ENCODE measurements around the gene TCFL5.
"Not testable (repeated sequence)": the region's sequence is repeated elsewhere in the genome, so short reads cannot be mapped to it uniquely, and the experiment has no call there.

The TCFL5 gene

DNA sequence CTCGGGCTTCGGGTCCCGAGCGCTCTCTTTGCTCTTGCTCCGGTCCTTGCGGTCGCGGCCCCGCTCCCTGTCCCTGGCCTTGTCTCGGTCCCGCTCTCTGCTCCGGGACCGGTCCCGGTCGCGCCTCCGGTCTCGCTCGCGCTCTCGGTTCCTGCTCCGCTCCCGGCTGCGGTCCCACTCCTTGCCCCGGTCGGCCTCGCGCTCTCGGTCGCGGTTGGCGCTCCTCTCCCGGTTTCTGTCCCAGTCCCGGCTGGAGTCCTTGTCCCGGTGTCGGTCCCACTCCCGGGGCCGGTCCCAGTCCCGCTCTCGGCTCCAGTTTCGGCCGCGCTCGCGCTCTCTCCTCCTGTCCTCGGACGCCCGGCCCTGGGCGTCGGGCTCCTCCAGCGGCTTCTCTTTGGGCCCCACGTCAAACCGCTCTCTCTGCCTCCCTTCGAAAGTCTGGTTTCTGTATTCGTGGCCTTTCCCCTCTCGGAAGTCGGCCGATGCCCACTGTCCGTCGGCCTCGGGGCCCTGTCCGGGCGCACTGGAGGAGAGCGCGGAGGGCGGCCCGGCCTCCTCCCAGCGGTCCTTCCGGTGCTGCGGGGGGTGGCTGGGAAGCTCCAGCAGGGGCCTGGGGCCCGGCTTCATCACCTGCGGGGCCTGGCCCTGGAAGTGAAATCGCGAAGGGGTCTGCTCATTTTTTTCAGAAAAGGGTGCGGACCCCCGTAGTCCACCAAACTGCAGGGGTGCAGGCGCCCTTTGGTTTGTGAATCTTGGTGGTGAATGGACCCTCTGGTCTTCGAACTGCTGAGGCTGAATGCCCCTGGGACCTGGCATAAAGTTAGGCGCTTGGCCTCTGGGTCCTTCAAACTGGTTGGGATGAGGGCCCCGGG is 17.9 kb upstream of the TCFL5 start:
- DNase-seq: no peak

DNA sequence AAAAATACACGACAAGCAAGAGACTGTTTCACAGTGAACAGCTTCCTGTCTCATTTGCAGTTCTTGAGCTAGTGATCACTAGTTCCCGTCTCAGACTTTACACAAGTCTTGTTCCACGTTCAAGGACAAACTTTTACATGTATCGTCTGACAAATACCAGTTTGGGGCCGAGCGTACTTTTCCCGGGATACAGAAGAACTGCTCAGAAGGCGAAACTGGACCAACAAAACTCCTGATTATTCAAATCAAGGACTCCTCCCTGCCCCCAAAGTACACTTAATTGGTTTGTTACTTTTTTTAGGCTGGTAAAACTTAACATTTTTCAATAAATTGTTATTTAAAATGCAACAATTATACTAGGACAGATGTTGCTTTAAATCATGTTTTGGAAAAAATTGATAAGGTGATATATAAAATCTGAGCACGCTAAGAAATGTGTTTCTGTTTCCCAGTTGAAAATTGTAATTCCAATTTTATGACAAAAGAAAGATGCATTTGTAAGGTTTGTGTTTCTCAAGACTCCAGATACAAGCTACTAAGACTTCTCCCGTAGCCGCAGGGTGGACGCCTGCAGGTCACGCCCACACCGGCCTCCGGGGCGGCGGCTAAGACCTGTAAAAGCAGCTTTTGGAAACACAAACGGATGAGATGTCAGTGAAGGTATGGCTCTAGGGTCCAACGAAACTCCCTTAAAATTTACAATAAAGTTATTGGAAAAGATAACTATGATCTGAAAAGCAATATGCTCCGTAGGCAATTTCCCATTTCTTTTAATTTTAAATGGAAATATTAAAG is 16.8 kb upstream of the TCFL5 start:
- no peak for DNase-seq

DNA sequence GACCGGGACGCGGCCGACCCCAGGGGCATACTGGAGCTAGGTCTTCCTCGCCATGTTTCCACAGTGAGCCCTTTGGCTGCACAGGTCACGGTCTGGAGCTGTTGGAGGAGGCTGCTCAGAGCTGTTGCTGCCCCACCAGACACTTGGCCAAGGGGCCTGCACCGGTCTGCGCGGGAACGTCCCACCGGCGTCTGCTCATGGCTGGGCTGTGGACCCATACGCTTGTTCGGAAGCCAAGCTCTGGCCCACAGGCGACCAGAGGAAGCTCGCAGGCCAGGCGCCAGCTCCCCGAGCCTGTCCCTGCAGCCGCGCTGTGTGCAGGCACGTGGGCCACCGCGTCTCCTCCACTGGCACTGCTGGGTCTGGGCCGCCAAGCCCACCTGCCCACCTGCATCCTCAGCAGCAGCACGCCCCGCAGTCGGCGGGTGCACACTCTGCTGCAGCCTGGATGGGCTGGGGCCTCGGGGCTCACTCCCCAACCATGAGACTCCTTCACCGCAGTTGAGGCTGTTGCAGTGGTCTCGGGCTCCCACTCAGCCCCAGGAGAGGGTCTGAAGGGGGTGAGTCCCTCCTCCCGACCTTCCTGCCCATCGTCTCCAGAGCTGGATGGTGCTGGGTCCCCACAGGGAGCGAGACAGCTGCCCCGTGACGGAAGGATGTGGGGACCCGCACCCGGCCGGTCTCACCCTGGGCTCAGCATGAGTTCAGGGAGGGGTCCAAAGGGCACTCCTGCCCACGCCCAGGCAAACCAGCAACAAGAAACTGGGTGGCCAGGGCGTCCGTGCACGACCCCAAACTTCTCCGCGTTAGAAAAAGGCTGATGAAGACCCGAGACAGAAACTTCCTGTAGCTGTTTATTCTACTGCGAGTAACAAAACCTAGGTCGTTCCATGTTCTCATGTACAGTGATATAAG is 15.5 kb upstream of the TCFL5 start:
- no peak for DNase-seq

DNA sequence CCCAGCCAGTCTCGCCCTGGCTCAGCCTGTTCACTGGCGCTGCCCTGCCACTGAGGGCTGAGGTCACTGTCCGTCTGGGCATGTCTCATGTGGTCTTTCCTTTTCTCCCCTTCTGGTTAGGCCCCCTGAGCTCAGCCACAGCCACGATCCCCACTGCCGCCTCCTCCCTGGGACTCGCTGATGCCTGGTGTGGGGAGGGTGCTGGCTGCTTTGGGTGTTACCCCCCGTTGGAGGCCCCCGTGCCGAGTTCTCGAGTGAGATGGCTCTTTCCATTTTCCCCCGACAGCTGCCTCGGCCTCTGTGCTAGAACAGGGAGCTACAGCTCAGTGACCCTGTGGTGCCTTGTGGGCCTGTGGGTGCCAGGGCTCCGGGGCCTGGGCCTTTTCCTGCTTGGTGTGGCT is 14.9 kb upstream of the TCFL5 start:
- no peak for DNase-seq

DNA sequence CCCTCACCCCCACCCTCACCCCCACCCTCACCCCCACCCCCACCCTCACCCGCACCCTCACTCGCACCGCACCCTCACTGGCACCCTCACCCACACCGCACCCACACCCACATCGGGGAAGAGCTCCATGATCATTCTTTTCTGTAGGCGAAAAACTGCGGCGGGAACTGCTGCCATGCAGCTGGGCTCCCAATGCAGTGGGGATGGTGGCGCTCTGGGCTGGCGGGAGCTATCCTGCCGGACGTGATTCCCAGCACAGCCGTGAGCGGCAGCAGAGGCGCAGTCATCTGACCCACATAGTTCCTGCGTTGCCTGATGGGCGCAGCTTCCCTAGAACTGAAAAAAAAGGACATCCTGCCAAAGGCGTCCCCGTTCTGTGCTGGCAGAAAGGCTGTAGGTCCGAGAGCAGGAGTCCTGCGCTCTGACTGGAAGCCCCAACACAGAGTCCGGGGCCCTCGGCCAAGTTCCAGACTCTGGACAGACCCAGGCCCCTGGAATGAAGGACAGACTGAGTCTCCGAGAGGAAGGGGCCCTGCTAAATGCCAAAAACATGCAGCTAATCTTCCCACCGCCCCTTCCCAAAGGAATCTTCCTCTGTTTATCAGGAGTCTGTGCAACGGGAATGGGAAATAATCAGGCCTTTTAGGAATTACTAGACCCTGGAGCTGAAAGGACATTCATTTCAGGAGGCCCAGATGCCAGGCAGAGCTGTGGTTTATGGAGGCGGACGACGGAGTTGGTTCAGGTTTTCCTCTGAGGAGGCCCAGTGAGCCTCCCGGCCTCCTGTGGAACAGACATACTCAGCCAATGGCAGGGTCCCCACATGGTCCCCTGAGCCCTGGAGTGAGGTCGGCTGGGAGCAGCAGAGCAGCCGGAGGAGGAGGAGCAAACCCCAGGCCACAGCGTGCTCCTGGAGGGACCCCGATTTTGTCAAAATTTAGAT is 14.1 kb upstream of the TCFL5 start:
- peak; percentile 65 for DNase-seq

DNA sequence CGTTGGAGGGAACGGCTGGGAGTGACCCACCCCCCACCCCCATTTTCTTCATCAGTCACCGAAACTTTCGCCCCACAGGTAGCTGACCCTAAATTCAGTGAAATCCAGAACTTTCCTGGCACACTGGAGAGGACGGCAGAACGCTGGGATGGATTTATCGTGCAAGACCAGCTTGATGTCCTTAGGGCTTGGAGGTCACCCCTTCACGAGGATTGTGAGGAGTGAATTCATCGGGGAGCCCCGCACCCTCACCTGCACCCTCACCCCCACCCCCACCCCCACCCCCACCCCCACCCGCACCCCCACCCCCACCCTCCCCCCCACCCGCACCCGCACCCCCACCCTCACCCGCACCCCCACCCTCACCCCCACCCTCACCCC is 13.3 kb upstream of the TCFL5 start:
- no peak for DNase-seq

DNA sequence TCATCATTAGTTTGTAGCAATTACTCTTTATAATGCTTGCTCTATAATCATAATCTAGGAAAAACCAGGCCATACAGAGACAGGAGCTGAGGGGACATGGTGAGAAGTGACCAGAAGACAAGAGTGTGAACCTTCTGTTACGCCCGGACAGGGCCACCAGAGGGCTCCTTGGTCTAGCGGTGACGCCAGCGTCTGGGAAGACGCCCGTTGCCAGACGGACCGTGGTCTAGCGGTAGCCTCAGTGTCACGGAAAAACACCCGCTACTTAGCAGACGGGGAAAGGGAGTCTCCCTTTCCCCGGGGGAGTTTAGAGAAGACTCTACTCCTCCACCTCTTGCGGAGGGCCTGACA is 12.0 kb upstream of the TCFL5 start:
- DNase-seq: not testable (repeated sequence)

DNA sequence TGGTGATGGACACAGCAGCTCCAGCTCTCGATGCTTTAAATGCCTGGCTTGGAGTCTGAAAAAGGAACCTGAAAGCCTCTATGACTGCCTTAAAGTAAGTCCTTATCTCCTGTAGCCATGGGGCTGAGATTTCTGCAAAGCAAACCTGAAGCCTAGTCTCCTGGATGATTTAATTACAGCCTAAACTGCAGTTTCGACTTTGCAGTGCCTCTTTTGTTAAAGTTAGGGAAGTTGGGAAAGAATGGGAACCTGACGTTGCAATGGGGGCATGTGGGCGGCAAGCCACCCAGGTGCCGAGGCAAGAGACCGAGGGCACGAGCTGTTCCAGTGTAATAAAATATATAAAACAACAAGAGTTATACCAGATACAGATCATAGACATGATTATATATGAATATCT is 11.7 kb upstream of the TCFL5 start:
- DNase-seq: no peak

DNA sequence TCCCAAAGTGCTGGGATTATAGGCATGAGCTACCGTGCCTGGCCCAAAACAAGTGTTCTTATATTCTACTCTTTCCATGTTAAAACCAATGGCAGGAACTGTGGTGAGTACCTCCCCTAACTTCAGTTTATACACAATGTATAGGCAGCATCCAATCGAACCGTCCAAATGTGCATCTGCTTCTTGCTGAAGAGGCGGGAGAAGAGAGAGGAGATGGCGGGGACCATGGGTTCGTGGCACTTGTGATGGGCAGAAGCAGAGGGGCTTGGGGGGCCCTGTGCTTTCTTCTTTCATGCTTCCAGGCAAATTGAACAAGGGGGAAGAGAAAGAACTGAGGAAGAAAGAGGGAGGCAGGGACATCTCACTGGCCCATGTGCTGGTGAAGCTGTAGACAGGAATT is 11.2 kb upstream of the TCFL5 start:
- DNase-seq: no peak

DNA sequence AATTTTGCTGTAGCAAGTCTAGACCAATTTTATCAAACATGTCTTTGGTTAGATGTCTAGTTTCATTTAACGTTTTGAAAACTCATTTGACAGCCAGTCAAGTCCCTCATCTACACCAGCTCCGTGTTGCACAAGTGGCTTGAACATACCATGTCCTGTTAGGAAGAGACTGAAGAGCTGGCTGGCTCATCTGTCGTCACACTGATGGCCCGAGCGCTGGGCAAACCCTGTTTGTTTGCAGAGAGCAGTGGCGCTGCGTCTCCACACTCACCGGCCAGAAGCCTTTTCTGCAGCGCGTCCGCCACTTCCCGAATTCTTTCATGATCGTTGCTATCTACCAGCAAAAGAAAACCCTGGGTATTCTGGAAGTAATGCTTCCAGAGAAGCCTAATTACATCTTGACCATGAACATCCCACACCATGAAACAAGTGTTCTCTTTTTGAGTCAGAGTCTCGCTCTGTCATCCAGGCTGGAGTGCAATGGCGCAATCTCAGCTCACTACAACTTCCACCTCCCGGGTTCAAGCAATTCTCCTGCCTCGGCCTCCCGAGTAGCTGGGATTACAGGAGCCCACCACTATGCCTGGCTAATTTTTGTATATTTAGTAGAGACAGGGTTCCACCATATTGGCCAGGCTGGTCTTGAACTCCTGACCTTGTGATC is 10.7 kb upstream of the TCFL5 start:
- no peak for DNase-seq

DNA sequence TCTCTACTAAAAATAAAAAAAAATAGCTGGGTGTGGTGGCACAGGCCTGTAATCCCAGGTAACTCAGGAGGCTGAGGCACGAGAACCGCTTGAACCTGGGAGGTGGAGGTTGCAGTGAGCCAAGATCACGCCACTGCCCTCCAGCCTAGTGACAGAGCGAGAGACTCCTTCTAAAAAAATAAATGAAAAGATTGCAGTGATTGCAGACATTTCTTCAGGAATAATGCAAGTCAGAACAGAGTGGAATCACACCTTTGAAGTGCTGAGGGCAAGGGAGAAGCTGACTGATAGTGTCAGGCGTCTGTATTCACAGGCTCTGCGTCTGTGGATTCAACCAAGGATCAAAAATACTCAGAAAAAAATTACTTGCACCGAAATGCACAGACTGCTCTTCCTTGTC is 2.6 kb upstream of the TCFL5 start:
- DNase-seq: no peak

DNA sequence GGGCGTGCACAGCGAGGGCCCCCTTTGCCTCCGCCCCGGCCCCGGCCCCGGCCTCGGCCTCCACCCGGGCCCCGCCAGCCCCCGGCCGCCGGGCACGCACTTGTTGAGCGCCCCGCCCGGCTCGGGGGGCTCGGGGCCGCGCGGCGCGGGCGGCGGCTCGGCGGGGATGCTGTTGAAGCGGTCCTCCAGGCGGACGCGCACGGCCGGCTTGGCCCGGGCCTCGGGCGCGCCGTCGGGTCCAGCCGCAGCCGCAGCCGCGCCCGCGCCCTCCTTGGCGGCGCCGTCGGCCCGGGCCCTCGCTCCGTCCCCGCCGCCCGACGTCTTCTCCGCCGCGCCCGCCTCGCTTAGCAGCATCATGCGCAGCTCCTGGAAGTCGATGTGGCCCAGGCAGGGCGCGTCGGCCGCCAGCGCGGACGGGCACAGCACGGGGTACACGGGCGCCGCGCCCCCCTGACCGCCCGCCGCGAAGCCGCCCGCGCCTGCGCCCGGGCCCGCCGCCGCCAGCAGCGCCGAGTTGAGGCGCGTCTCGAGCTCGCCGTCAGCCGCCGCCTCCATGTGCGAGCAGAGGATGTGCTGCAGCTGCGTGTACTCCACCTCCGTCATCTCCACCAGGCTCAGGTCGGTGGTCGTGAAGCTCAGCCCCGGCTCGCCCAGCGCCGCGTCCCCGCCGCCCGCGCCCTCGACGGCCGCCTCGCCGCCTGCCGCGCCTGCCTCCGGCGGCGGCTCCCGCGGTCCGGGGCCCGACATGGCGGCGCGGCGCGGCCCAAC is 514 bp downstream of the TCFL5 start:
- DNase-seq: no peak

DNA sequence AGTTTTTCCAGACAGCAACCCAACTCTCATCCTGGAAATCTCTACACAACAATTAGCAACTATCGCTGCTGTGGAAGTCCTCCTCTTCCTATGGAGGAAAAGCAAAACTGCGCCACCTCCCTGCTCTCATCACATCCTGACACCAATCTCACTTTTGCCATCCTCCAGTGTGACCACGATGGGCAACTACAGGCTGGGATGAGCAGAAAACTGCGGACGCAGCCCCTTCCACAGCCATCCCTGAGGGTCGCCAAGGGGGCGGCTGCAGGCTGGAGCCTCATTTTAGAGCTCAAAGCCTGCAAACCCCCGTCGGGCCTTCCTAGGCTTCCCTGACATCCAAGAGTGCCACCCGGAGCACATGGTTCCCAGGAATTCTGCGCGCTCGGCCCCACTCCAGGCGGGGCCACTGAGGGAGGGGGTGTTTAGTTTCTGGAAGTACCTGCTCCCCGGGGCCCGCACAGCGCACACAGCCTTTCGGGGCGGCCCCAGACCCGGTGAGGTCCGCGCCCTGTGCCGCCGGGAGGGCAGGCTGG is 1.2 kb downstream of the TCFL5 start:
- DNase-seq: peak; percentile 16

DNA sequence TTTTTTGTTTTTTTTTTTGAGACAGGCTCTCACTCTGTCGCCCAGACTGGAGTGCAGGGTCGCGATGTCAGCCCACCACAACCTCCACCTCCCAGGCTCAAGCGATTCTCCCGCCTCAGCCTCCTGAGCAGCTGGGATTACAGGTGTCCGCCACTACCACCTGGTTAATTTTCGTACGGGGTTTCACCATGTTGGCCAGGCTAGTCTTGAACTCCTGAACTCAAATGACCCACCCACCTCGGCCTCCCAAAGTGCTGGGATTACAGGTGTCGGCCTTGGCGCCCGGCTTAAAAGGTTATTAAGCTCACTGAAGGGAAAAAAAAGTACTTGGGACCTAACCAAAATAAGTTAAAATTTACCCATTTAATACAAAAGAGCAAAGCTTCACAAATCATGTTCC is 1.9 kb downstream of the TCFL5 start:
- DNase-seq: no peak

DNA sequence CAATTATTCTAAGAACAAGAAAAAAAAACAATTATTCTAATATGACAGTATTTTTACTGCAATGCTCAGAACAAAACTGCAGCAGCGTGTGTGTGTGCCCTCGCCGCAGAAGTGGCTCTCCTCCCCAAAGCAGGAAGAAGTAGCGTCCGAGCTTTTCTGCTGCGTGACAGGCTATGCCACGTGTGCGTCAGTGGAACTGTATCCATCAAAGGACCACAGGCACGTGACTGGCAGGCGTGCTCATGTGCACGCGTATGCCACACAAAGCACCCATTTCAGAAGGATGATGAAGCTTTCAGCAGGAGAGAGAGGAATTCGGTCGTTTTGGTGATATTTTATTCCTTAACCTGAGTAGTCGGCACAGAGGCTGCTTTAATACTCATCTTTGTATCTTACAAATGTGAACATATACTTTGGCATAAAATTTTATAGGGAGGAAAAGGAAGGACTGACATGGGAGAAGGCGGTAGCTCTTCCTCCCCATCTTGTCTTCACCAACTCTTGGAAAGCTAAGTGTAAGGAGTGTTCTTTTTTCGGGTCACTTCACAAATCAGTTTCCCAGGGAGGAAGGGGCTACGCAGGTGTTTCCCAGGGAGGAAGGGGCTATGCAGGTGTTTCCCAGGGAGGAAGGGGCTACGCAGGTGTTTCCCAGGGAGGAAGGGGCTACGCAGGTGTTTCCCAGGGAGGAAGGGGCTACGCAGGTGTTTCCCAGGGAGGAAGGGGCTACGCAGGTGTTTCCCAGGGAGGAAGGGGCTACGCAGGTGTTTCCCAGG is 3.4 kb downstream of the TCFL5 start:
- DNase-seq: no peak

DNA sequence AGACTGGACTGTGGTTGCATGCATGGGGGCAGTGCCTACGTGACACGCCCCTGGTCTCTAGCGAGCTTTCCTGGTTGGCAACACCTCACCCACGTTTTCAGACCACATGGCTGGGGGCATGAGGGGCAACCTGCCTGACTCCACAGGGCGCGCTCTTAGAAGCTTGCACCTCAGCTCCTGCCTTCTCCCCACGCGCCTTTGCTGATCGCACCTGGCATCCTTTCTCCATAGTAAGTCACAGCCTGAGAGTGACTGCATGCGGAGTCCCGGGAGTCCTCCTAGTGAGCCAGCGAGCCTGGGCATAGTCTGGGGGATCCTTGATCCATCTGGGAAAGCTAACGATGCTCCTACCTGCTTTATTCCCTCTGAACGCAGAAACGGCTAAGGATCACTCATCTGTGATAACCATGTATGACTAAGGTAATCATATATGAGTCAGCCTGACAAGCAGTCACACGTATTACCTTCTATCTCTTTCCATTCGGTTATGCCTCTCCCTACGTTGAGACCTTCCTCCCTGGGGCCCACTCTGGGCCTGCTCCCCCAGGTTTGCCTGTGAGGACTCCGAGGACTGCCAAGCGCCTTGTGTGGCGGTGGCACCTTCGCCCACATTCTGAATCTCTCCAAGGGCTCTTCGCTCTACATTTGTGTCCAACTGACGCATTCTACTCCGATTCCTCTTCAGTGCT is 4.5 kb downstream of the TCFL5 start:
- no peak for DNase-seq

DNA sequence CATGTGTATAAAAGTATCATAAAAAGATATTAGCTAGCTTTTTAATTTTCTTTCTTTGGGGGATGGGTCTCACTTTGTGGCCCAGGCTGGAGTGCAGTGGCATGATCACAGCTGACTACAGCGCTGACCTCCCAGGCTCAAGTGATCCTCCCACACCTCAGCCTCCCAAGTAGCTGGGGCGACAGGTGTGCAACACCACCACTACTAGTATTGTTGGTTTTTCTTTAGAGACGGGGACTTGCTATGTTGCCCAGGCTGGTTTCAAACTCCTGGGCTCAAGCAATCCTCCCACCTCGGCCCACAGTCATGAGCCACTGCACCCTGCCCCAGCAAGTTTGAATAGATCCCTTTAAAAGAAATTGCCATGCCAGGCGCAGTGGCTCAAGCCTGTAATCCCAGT is 6.5 kb downstream of the TCFL5 start:
- no peak for DNase-seq

DNA sequence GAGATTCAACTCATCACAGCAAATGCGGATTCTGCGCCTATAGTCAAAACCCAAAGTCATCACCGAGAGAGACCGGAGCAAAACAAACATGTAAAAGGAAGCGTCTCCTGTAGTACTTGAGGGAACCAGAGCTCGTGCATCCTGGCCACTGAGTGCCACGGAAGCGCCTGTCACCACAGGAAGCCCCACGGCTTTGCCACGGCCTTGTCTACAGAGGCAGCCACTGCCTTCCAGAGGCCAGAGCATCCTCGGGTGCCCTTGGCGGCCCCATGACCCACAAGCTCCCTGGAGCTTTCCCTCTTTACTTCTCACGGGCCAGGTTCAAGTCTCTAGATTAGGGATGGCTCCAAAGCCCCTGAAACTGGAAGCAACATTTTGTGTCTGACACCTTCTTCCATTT is 7.5 kb downstream of the TCFL5 start:
- no peak for DNase-seq

DNA sequence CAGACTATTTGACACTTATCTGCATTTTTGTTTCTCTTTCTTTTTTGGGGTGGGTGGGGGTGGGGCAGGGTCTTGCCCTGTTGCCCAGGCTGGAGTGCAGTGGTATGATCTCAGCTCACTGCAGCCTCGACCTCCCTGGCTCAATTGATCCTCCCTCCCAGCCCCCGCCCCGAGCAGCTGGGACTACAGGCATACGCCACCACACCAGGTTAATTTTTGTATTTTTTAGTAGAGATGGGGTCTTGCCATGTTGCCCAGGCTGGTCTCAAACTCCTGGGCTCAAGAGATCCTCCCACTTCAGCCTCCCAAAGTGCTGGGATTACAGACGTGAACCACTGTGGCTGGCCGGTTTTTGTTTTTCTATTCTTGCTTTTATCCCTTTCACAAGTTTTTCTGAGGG is 8.3 kb downstream of the TCFL5 start:
- DNase-seq: not testable (repeated sequence)
